Thoracic aorta (tissue), 2 donors: ENCODE results near the gene CHRM1. TPM values are rescaled to one million over a fixed set of nuclear protein-coding genes. Genes with fewer than 3 reads are reported as not detected.

ENCODE experiments used
- ATAC-seq: fragments of 150-250 bp; one replicate; pipeline ENCODE4 v1.8.0; 2017; ENCODE audit warnings: low read depth; ENCODE audit not compliant: insufficient number of reproducible peaks, low FRiP score
- DNase-seq: peaks from one replicate; pipeline ENCODE4 v3.0.0-alpha.2; 2020; ENCODE audit warnings: low spot score
- H3K27ac ChIP-seq, 2 donors: fragments of 200-600 bp; sonication (generic); 1 replicate in 1 of 2; 2 replicates in 1 of 2; pipeline ENCODE4 v1.5.1; 2016; ENCODE audit warnings: mild to moderate bottlenecking in 2 of 2, moderate library complexity in 2 of 2
- H3K27me3 ChIP-seq: fragments of 200-600 bp; sonication (generic); replicated peaks from 2 replicates; pipeline ENCODE4 v1.6.0; 2016; ENCODE audit warnings: mild to moderate bottlenecking; ENCODE audit not compliant: insufficient read depth
- H3K36me3 ChIP-seq: fragments of 200-600 bp; sonication (generic); one replicate; pipeline ENCODE4 v1.5.1; 2016
- H3K4me1 ChIP-seq, 2 donors: fragments of 200-600 bp; sonication (generic); 1 replicate in 1 of 2; 2 replicates in 1 of 2; pipeline versions ENCODE4 v1.5.1 to v1.6.0; 2016; ENCODE audit warnings: low read depth in 2 of 2, mild to moderate bottlenecking in 1 of 2; ENCODE audit not compliant: control insufficient read depth in 1 of 2
- H3K4me3 ChIP-seq: fragments of 200-600 bp; sonication (generic); 2 replicates; pipeline ENCODE4 v1.5.1; 2016; ENCODE audit warnings: mild to moderate bottlenecking
- H3K9me3 ChIP-seq: fragments of 200-600 bp; sonication (generic); 2 replicates; pipeline ENCODE4 v1.5.1; 2016
- CTCF ChIP-seq: fragments of 200-600 bp; sonication (generic); IDR thresholded peaks from one replicate; pipeline ENCODE4 v1.5.1; 2019; ENCODE audit warnings: antibody characterized with exemption
- total RNA-seq, 2 donors: library from RNA; depleted of rRNA; stranded (reverse); fragments of >200 nt; gene quantifications; one replicate each; pipeline versions ENCODE4 v1.1.0 to v1.2.3, GENCODE V29; 2016

CHRM1 gene
- total RNA-seq, 2 donors from 2014 or later = not detected

- Histone ChIP-seq H3K27ac (no peak overlapping the region), H3K27me3 (no peaks in the 10 kb centered on the region), H3K36me3 (no peaks in the 10 kb centered on the region), H3K9me3 (no peaks in the 10 kb centered on the region), H3K4me3 (no peak overlapping the region), H3K4me1 (no peaks in the 10 kb centered on the region)
- ATAC-seq (no peak), DNase-seq (no peak)
- TF ChIP-seq CTCF = no peak
Measured at GRCh38 chr11:62934496-62934785, 13.3 kb upstream of the CHRM1 start.

- ATAC-seq = no peak
- TF ChIP-seq CTCF = no peak
- no peak overlapping the region for H3K4me3 ChIP-seq
- no peak overlapping the region for H3K27ac ChIP-seq
- no peaks in the 10 kb centered on the region for H3K4me1 ChIP-seq
- DNase-seq = no peak
- no peaks in the 10 kb centered on the region for H3K36me3 ChIP-seq
- no peaks in the 10 kb centered on the region for H3K9me3 ChIP-seq
- H3K27me3 ChIP-seq = no peaks in the 10 kb centered on the region
Measured at GRCh38 chr11:62933750-62934495, 12.8 kb upstream of the CHRM1 start.

GRCh38 chr11:62933285-62933684 lies 12.1 kb upstream of the CHRM1 start:
- no peak for TF ChIP-seq CTCF
- H3K27me3 ChIP-seq = no peaks in the 10 kb centered on the region
- DNase-seq (no peak), ATAC-seq (no peak)
- H3K4me3 ChIP-seq = no peak overlapping the region
- no peaks in the 10 kb centered on the region for H3K9me3 ChIP-seq
- no peaks in the 10 kb centered on the region for H3K36me3 ChIP-seq
- no peaks in the 10 kb centered on the region for H3K4me1 ChIP-seq
- H3K27ac ChIP-seq = no peak overlapping the region

GRCh38 chr11:62931499-62932278 lies 10.5 kb upstream of the CHRM1 start:
- no peak for TF ChIP-seq CTCF
- H3K27ac ChIP-seq = no peak overlapping the region
- DNase-seq = no peak
- H3K4me1 ChIP-seq = peaks cover 0 to 1% of the 10 kb centered on the region in 2 donors
- no peaks in the 10 kb centered on the region for H3K36me3 ChIP-seq
- H3K27me3 ChIP-seq = no peaks in the 10 kb centered on the region
- H3K9me3 ChIP-seq = no peaks in the 10 kb centered on the region
- H3K4me3 ChIP-seq = no peak overlapping the region
- no peak for ATAC-seq

GRCh38 chr11:62930666-62931065 lies 9.5 kb upstream of the CHRM1 start:
- Histone ChIP-seq H3K27me3 (peaks cover 8% of the 10 kb centered on the region), H3K36me3 (no peaks in the 10 kb centered on the region), H3K4me3 (no peak overlapping the region), H3K9me3 (no peaks in the 10 kb centered on the region), H3K4me1 (peaks cover 6 to 12% of the 10 kb centered on the region in 2 donors), H3K27ac (no peak overlapping the region)
- no peak for DNase-seq
- no peak for TF ChIP-seq CTCF
- no peak for ATAC-seq
